ENCODE data around the gene SNRNP35.
"Not testable (repeated sequence)": the region's sequence is repeated elsewhere in the genome, so short reads cannot be mapped to it uniquely, and the experiment has no call there.

The SNRNP35 gene

GRCh38 chr12:123445388-123446332 is 12.3 kb upstream of the SNRNP35 start:
- DNase-seq, result peak; percentile 47

DNA sequence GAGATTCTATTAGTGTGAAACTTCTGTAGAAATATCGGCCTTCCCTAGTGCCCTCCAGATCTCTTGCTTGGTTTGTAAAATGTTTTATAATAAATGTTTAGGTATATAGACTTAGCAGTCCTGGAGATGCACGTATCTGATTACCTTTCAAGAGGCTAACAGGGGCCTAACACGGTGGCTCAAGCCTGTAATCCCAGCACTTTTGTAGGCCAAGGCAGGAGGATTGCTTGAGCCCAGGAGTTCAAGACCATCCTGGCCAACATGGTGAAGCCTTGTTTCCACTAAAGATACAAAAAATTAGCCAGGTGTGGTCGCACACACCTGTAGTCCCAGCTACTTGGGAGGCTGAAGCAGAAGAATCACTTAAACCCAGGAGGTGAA is 11.6 kb upstream of the SNRNP35 start:
- DNase-seq, result no peak

GRCh38 chr12:123449249-123449733 is 8.6 kb upstream of the SNRNP35 start:
- DNase-seq, result no peak

- DNase-seq, result no peak
Measured at GRCh38 chr12:123449856-123450255, 8.1 kb upstream of the SNRNP35 start.

GRCh38 chr12:123450636-123451035 is 7.3 kb upstream of the SNRNP35 start:
- no peak for DNase-seq

GRCh38 chr12:123452276-123452550 is 5.7 kb upstream of the SNRNP35 start:
- not testable (repeated sequence) for DNase-seq

DNA sequence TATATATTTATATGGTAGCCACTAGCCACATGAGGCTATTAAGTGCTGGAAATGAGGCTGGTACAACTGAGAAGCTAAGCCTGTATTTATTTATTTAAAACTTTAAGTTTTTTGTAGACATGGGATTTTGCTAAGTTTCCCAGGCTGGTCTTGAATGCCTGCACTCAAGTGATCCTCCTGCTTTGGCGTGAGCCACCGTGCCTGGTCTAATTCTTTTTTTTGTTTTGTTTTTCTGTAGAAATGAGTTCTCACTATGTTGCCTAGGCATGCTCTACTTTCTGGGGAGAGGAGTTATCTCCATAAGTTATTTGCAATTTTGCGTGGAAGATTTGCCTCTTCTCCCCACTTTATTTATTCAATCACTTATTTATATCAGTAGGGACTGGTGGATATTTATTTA is 4.8 kb upstream of the SNRNP35 start:
- DNase-seq, result no peak

- not testable (repeated sequence) for DNase-seq
Measured at GRCh38 chr12:123463174-123463573, 5.2 kb downstream of the SNRNP35 start.

DNA sequence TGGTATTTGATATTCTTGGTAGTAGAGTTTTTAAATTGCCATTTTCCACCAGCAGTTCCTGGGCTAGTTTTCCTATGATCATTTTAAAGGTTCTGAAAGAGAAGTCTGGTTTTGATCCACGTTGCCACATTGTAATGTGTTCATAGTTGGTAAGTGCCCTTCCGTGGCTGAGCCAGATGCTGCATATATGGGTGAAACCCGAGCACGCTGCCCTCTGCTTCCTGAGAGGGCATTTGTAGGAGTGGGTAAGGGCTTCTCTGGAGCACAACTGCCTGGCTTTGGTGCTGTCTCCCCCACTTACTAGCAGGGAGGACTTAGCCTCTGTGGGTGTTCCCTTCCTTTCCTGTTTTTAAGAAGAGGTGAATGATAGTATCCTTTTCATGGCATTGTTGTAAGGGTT is 7.1 kb downstream of the SNRNP35 start:
- no peak for DNase-seq

- DNase-seq, result no peak
Measured at GRCh38 chr12:123468786-123469185, 10.8 kb downstream of the SNRNP35 start.

- no peak for DNase-seq
Measured at GRCh38 chr12:123469978-123470377, 12.0 kb downstream of the SNRNP35 start.

DNA sequence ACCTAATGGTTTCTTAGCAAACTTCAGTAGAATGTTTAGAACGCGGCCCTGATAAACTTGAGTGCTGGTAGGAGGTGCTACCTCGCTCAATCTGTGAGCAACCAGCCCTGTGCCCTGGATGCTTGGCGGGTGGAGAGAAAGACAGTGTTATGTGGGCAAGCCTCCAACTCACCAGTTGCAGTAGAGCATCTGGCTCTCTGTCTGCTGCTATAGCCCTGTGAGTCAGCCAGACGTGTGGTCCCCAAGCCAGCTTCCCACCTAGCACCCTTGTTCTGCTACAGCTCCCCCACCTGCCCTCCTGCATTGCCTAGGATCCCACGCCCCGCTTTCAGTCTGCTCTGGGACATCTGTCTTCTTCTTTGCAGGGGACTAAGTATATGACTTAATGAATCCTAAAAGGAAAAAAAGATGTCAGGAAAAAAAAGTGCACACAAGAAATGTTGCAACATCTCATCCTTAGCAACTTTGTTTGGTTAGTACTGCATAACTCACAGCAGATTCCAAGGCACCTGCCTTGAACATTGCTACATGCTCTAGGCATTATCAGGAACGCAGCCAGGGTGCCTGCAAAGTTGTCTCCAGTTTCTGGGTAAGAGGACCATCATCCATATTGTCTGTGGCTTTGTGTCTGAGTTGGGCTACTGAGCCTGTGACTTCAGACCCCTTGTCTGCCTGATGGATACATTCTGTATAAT is 13.6 kb downstream of the SNRNP35 start:
- no peak for DNase-seq

DNA sequence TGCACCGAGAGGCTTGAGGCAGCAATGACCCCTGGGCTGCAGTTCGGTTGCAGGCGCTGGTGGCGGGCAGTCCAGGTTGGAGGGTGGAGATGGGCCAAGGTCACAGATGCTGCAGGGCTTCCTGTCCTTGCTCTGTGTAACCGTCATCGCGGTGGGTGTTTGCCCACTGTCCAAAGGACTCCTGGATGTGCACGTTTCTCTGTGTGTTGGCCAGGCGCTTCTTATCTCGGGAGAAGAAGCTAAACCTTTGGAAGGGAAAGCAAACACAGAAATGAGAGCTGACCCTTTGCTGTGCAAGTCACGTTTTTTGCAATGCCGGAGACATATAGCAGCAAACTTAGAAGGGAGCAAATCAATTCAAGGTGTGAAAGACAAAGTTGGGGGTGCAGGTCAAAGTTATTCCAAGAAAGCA is 14.5 kb downstream of the SNRNP35 start:
- no peak for DNase-seq

DNA sequence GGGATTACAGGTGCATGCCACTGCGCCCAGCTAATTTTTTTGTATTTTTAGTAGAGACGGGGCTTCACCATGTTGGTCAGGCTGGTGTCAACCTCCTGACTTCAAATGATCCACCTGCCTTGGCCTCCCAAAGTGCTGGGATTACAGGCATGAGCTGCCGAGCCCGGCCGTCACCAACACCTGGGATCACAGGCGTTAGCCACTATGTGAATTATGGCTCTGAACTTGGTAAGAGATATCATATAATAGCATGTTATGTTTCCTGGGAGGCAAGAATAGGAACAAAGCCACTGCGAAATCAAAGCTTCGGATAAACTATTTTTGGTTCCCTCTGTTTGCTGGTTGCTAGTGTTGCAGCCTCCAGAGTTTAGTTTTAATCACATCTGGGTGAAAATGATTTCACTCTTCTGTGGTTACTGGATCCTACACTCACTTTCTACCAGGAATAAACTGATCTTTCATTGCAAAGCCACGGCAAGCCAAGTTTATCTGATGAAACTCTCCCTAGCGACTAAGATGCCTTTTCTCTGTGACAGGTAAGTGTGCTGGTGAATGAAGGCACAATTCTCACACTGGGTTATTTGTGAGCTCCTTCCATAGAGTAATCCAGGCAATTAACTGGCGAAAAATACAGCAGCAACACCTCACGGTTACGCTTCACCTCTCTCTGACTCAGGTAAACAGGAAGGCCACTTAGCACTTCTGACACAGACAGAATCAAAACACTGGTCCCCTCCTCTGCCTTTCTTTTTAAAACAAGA is 16.7 kb downstream of the SNRNP35 start:
- DNase-seq, result peak; percentile 38

- peak; percentile 61 for DNase-seq
Measured at GRCh38 chr12:123475246-123475703, 17.3 kb downstream of the SNRNP35 start.

GRCh38 chr12:123478069-123478468 is 20.1 kb downstream of the SNRNP35 start:
- no peak for DNase-seq

DNA sequence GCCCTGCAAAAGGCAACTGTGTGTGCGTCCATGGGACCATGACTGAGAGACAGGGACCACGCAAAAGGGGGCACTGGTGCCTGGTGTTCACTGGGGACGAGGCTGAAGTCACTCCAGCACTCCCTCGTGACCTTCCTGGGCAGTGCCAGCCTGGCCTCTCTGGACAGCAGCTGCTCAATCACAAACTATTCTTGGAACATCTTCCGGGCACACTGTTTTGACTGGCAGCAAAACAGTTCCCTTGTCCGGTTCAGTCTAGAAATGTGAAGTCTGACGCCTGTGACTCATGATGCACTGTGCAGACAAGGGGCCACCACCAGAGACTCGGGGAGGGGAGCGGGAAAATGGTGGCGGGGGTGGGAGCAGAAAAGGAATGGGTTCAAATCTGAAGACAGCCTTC is 20.8 kb downstream of the SNRNP35 start:
- no peak for DNase-seq

DNA sequence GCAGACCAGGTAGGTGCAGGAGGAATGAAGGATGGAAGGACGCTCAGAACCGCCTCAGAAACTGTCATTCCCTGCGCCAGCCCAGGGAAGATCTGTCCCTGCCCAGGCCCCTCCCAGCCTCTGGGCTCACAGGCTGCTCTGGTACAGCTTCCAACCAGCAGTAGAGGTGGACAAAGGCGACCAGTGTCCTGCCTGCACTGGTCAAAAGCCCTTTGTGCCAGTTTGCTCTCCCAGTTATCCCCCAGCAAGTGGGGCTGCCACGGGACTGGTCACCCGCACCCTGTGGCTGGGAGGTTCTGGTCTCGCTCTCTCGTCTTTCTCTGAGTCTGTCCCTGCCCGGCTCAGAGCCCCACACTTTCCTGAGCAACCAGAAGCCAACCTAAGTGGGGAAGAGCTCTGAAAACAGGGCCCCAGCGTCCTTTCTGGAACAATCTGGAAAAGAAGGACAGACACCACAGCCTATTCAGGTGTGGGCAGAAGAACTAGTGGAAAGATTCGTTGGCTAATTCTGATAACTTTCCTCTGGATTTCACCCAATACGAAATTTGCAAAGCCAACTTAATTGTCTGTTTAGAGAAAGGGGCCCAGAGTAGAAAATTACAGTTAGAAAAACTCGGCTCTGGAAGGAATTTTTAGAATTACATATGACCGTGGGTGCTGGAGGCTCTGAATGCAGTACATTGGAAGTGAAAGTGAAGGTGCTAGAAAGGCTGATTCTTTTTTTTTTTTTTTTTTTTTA is 21.7 kb downstream of the SNRNP35 start:
- no peak for DNase-seq

DNA sequence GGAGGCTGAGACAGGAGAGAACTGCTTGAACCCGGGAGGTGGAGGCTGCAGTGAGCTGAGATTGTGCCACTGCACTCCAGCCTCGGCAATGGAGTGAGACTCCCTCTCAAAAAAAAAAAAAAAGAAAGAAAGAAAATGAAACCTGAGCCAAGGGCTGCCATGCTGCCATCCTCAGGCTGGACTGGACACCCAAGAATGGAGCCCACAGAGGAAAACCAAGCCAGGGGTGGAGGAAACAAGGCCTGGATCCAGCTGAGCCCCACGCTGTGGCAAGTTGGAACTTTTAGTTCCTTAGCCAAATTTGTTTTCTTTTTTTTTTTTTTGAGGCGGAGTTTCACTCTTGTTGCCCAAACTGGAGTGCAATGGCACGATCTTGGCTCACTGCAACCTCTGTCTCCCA is 23.3 kb downstream of the SNRNP35 start:
- not testable (repeated sequence) for DNase-seq

- DNase-seq, result no peak
Measured at GRCh38 chr12:123482876-123483275, 24.9 kb downstream of the SNRNP35 start.

GRCh38 chr12:123483602-123484248 is 25.8 kb downstream of the SNRNP35 start:
- DNase-seq, result no peak

GRCh38 chr12:123485756-123486155 is 27.8 kb downstream of the SNRNP35 start:
- no peak for DNase-seq

Measured in right kidney (tissue), 1 donor.